GM18526 (cell line): Measurements from ENCODE around the gene EIF2B1.

Source experiments
- POLR2A ChIP-seq: IDR thresholded peaks from 3 replicates; pipeline ENCODE4 v1.6.1; 2011; ENCODE audit not compliant: insufficient read length; ENCODE audit errors: extremely low read depth

EIF2B1 gene

DNA sequence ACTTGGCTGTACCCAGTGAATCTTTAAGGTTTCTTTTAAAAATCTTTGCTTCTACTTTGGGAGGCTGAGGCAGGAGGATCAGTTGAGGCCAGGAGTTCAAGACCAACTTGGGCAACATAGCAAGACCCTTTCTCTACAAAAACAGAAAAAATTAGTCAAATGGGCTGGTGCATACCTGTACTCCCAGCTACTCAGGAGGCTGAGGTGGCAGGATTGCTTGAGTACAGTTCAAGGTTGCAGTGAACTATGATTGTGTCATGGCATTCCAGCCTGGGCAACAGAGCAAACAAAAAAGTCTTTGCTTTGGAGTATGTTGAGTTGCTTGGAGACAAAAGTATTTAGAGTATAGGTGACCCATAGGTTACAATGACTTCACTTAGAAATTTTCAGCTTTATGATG lies 37.8 kb downstream of the EIF2B1 start:
- no peak for TF ChIP-seq POLR2A

DNA sequence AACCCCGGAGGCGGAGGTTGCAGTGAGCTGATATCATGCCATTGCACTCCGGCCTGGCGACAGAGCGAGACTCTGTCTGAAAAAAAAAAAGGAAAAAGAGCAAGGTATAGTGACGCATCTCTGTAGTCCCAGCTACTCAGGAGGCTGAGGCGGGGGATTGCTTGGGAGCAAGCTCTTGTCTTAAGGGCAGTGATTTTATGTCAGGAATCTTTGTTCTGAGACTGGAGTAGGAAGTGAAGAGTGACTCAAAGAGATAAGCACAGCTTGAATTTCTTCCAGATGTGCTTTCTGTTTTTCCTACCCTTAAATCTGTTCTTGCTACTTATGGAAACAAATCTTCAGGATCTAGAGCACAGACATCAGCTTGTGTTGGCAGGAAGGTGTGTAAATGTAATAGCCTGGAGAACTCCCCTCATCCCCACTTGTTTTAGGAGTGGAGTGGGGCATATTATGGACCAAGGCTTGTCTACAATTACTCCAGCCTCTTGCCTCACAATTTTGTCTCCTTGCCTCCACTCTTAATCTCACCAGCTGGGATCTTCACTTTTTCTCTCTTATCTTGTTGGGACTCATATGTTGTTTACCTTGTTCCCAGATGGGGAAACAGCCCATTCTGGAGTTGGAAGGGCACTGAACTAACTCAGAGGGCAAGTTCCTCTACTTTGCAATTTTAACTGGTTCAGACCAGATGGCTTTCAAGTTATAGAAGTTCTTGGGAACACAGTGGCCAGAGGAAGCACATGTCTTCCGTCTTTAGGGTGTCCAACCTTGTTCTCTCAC lies 41.6 kb downstream of the EIF2B1 start:
- TF ChIP-seq POLR2A = no peak

DNA sequence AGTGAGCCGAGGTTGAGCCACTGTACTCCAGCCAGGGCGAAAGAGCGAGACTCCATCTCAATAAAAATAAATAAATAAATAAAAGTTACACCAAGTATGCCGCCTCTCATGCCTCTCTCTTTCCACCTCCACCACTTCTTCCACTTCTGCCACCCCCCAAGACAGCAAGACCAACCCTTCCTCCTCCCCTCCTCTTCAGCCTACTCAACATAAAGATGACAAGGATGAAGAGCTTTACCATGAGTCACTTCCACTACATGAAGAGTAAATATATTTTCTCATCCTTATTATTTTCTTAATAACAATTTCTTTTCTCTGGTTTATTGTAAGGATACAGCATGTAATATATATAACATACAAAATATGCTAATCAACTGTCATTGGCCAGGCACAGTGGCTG lies 52.7 kb downstream of the EIF2B1 start:
- no peak for TF ChIP-seq POLR2A

DNA sequence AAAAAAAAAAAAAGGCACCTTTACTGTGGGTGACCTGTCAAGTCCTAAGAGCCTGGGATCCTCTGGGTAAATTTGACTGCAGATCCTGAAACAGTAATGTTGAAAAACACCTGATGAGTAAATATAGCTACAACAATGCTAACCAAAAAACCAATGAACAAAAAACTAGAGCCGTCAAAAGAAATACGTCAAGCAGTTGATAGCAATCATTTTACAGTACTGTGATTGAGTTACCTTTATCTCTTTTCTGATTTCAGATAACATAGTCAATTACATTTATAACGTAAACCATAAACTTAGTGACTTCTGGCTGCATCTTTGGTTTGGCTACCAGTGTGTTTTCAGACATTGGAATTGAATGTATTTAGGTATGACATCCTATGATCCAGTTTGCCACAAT lies 55.2 kb downstream of the EIF2B1 start:
- no peak for TF ChIP-seq POLR2A

DNA sequence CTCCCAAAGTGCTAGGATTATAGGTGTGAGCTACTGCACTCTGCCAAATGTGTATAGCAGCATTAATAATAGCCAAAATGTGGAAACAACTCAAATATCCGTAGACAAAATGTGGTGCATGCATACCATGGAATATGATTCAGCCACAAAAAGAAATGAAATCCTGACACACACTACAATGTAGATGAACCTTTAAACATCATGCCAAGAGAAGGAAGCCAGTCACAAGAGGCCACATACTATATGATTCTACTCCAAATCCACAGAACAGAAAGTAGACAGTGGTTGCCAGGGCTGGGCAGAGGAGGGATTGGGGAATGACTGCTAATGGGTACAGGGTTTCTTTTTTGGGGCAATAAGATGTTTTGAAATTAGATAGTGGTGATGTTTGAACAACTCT lies 56.9 kb downstream of the EIF2B1 start:
- no peak for TF ChIP-seq POLR2A

DNA sequence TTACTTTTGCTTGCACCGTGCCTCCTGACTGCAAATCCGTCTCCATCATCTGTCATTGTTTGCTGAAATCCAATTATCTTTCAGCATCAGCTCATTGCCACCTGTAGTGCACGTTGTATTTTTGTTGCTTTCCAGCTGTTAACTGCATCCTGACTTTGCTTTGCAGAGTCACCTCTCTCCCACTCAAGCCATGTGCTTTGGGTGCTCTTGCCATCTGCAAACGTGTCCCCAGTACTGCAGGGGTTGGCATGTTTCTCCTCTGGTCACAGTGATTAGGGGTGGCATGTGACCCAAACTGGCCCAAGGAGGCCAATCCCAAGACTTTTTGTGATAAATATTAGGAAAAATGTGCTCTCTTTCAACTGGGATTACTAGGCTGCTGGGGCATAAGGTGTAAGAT lies 59.6 kb downstream of the EIF2B1 start:
- no peak for TF ChIP-seq POLR2A

DNA sequence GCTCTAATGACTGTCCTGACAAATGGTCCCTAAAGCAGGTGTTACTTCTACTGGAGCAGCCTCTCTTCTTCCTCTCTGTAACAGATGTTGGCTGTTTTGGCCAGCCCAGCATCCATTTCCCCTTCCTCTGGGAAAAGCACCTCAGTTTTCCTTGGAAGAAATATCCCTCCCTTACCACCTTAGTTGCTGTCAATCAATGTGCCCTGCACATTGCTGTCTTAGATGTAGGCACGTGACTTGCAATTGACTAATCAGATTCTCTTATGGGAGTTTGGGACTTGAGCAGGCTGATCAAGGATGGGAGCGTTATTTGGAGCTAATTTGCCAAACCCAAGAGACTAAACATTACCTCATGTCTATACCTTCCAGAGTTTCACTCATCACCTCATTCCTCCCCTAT lies 61.1 kb downstream of the EIF2B1 start:
- TF ChIP-seq POLR2A = no peak

DNA sequence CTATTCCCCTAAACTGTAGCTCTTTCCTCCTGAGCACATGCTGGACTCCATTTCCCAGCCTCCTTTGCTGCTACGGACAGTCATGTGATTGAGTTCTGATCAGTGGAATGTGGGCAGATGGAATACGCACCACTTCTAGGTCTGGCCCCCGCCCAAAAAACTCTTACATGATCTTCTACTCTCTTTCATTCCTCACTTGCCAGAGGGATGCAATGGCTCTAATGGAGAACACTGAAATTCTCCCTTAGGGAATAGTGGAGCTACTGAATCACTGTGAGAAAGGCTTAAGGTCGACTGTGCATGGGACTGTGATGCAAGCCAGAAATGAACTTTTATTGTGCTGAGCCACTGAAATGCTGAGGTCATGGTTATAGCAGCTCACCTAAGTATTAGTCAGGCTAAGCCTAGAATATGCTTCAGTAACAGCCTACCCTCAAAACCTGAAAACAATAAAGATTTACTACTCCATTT lies 62.1 kb downstream of the EIF2B1 start:
- no peak for TF ChIP-seq POLR2A
